ENCODE measurements around the gene HYI.

HYI gene

GRCh38 chr1:43435146-43436145 lies 18.3 kb downstream of the HYI start:
- POLR2A ChIA-PET, result no interaction called here
- WGBS (ENCODE audit: insufficient coverage), result 97% methylated on average over 12 of the region's 14 CpGs
- Histone ChIP-seq H3K4me3 (ENCODE audit: control insufficient read depth in 1 of 7, extremely low read depth in 1 of 7, insufficient read depth in 4 of 7, low read depth in 2 of 7, low read length in 6 of 7) (no peak overlapping the region), H3K27ac (ENCODE audit: insufficient read depth in 1 of 2, low read depth in 1 of 2, low read length in 2 of 2, poor library complexity in 1 of 2, severe bottlenecking in 2 of 2) (no peak overlapping the region), H3K9me3 (ENCODE audit: control extremely low read depth in 1 of 5, control insufficient read depth in 4 of 5, insufficient read depth in 2 of 5, low read depth in 1 of 5, low read length in 4 of 5) (no peaks in the 10 kb centered on the region), H3K27me3 (replicated peaks in 2 of 5; ENCODE audit: control insufficient read depth in 4 of 5, insufficient read depth in 5 of 5, low read length in 4 of 5) (no peaks in the 10 kb centered on the region), H3K36me3 (ENCODE audit: control insufficient read depth in 4 of 4, insufficient read depth in 4 of 4, low read length in 3 of 4) (peaks cover 23 to 96% (median 85%) of the 10 kb centered on the region in 4 experiments), H3K4me1 (ENCODE audit: control extremely low read depth in 1 of 4, control insufficient read depth in 4 of 4, insufficient read depth in 4 of 4, low read length in 3 of 4) (no peaks in the 10 kb centered on the region)
- CTCF ChIA-PET, result interaction anchor here (1.5 to 2.2 kb wide), 2 partner anchors 21 to 209 kb away, joined by 3 to 6 read pairs; no protein-coding TSS in a partner anchor
- DNase-seq, result no peak

- DNase-seq, result no peak
Observed at GRCh38 chr1:43434256-43434655, 19.5 kb downstream of the HYI start.

GRCh38 chr1:43432907-43433306 lies 20.8 kb downstream of the HYI start:
- Histone ChIP-seq H3K36me3 (ENCODE audit: control insufficient read depth in 4 of 4, insufficient read depth in 4 of 4, low read length in 3 of 4) (peaks cover 15 to 97% (median 85%) of the 10 kb centered on the region in 4 experiments), H3K27ac (ENCODE audit: insufficient read depth in 1 of 2, low read depth in 1 of 2, low read length in 2 of 2, poor library complexity in 1 of 2, severe bottlenecking in 2 of 2) (no peak overlapping the region), H3K4me1 (ENCODE audit: control extremely low read depth in 1 of 4, control insufficient read depth in 4 of 4, insufficient read depth in 4 of 4, low read length in 3 of 4) (no peaks in the 10 kb centered on the region), H3K9me3 (ENCODE audit: control extremely low read depth in 1 of 5, control insufficient read depth in 4 of 5, insufficient read depth in 2 of 5, low read depth in 1 of 5, low read length in 4 of 5) (no peaks in the 10 kb centered on the region), H3K27me3 (replicated peaks in 2 of 5; ENCODE audit: control insufficient read depth in 4 of 5, insufficient read depth in 5 of 5, low read length in 4 of 5) (no peaks in the 10 kb centered on the region), H3K4me3 (ENCODE audit: control insufficient read depth in 1 of 7, extremely low read depth in 1 of 7, insufficient read depth in 4 of 7, low read depth in 2 of 7, low read length in 6 of 7) (no peak overlapping the region)
- no peak for DNase-seq
- 98% methylated on average over 4 of the region's 5 CpGs for WGBS (ENCODE audit: insufficient coverage)
- CTCF ChIA-PET, result interaction anchor here (2.2 kb wide), 1 partner anchor 18 kb away, joined by 6 read pairs; no protein-coding TSS in a partner anchor
- POLR2A ChIA-PET, result no interaction called here

More at GRCh38 chr1:43434256-43434655, 19.5 kb downstream of the HYI start:
- no peaks in the 10 kb centered on the region for H3K4me1 ChIP-seq (ENCODE audit: control extremely low read depth in 1 of 4, control insufficient read depth in 4 of 4, insufficient read depth in 4 of 4, low read length in 3 of 4)
- no peak overlapping the region for H3K4me3 ChIP-seq (ENCODE audit: control insufficient read depth in 1 of 7, extremely low read depth in 1 of 7, insufficient read depth in 4 of 7, low read depth in 2 of 7, low read length in 6 of 7)
- 96% methylated on average over 7 of the region's 7 CpGs for WGBS (ENCODE audit: insufficient coverage)
- peaks cover 18 to 96% (median 86%) of the 10 kb centered on the region in 4 experiments for H3K36me3 ChIP-seq (ENCODE audit: control insufficient read depth in 4 of 4, insufficient read depth in 4 of 4, low read length in 3 of 4)
- no peaks in the 10 kb centered on the region for H3K27me3 ChIP-seq (replicated peaks in 2 of 5; ENCODE audit: control insufficient read depth in 4 of 5, insufficient read depth in 5 of 5, low read length in 4 of 5)
- H3K9me3 ChIP-seq (ENCODE audit: control extremely low read depth in 1 of 5, control insufficient read depth in 4 of 5, insufficient read depth in 2 of 5, low read depth in 1 of 5, low read length in 4 of 5), result no peaks in the 10 kb centered on the region
- CTCF ChIA-PET, result interaction anchor here (2.2 kb wide), 1 partner anchor 20 kb away, joined by 6 read pairs; no protein-coding TSS in a partner anchor
- H3K27ac ChIP-seq (ENCODE audit: insufficient read depth in 1 of 2, low read depth in 1 of 2, low read length in 2 of 2, poor library complexity in 1 of 2, severe bottlenecking in 2 of 2), result no peak overlapping the region
- POLR2A ChIA-PET, result interaction anchor here (0.6 kb wide), 1 partner anchor 79 kb away, joined by 3 read pairs; no protein-coding TSS in a partner anchor

GRCh38 chr1:43432171-43432860 lies 21.4 kb downstream of the HYI start:
- 98% methylated on average over 5 of the region's 9 CpGs for whole genome bisulfite sequencing (ENCODE audit: insufficient coverage)

GRCh38 chr1:43431676-43432075 lies 22.1 kb downstream of the HYI start:
- 99% methylated on average over 7 of the region's 9 CpGs for WGBS (ENCODE audit: insufficient coverage)
- H3K4me1 ChIP-seq (ENCODE audit: control extremely low read depth in 1 of 4, control insufficient read depth in 4 of 4, insufficient read depth in 4 of 4, low read length in 3 of 4), result no peaks in the 10 kb centered on the region
- ChIA-PET CTCF (no interaction called here), POLR2A (no interaction called here)
- H3K27me3 ChIP-seq (replicated peaks in 2 of 5; ENCODE audit: control insufficient read depth in 4 of 5, insufficient read depth in 5 of 5, low read length in 4 of 5), result no peaks in the 10 kb centered on the region
- no peaks in the 10 kb centered on the region for H3K9me3 ChIP-seq (ENCODE audit: control extremely low read depth in 1 of 5, control insufficient read depth in 4 of 5, insufficient read depth in 2 of 5, low read depth in 1 of 5, low read length in 4 of 5)
- peaks cover 17 to 100% (median 86%) of the 10 kb centered on the region in 4 experiments for H3K36me3 ChIP-seq (ENCODE audit: control insufficient read depth in 4 of 4, insufficient read depth in 4 of 4, low read length in 3 of 4)
- H3K27ac ChIP-seq (ENCODE audit: insufficient read depth in 1 of 2, low read depth in 1 of 2, low read length in 2 of 2, poor library complexity in 1 of 2, severe bottlenecking in 2 of 2), result no peak overlapping the region
- no peak overlapping the region for H3K4me3 ChIP-seq (ENCODE audit: control insufficient read depth in 1 of 7, extremely low read depth in 1 of 7, insufficient read depth in 4 of 7, low read depth in 2 of 7, low read length in 6 of 7)
- no peak for DNase-seq

More at GRCh38 chr1:43432171-43432860, 21.4 kb downstream of the HYI start:
- Histone ChIP-seq H3K27me3 (replicated peaks in 2 of 5; ENCODE audit: control insufficient read depth in 4 of 5, insufficient read depth in 5 of 5, low read length in 4 of 5) (no peaks in the 10 kb centered on the region), H3K27ac (ENCODE audit: insufficient read depth in 1 of 2, low read depth in 1 of 2, low read length in 2 of 2, poor library complexity in 1 of 2, severe bottlenecking in 2 of 2) (no peak overlapping the region), H3K9me3 (ENCODE audit: control extremely low read depth in 1 of 5, control insufficient read depth in 4 of 5, insufficient read depth in 2 of 5, low read depth in 1 of 5, low read length in 4 of 5) (no peaks in the 10 kb centered on the region), H3K4me3 (ENCODE audit: control insufficient read depth in 1 of 7, extremely low read depth in 1 of 7, insufficient read depth in 4 of 7, low read depth in 2 of 7, low read length in 6 of 7) (no peak overlapping the region), H3K4me1 (ENCODE audit: control extremely low read depth in 1 of 4, control insufficient read depth in 4 of 4, insufficient read depth in 4 of 4, low read length in 3 of 4) (no peaks in the 10 kb centered on the region), H3K36me3 (ENCODE audit: control insufficient read depth in 4 of 4, insufficient read depth in 4 of 4, low read length in 3 of 4) (peaks cover 17 to 100% (median 85%) of the 10 kb centered on the region in 4 experiments)
- POLR2A ChIA-PET, result no interaction called here
- DNase-seq, result no peak
- CTCF ChIA-PET, result no interaction called here

GRCh38 chr1:43430831-43431230 lies 22.9 kb downstream of the HYI start:
- H3K27me3 ChIP-seq (replicated peaks in 2 of 5; ENCODE audit: control insufficient read depth in 4 of 5, insufficient read depth in 5 of 5, low read length in 4 of 5), result no peaks in the 10 kb centered on the region
- WGBS (ENCODE audit: insufficient coverage), result 97% methylated on average over 5 of the region's 5 CpGs
- H3K4me3 ChIP-seq (ENCODE audit: control insufficient read depth in 1 of 7, extremely low read depth in 1 of 7, insufficient read depth in 4 of 7, low read depth in 2 of 7, low read length in 6 of 7), result no peak overlapping the region
- peaks cover 14 to 100% (median 89%) of the 10 kb centered on the region in 4 experiments for H3K36me3 ChIP-seq (ENCODE audit: control insufficient read depth in 4 of 4, insufficient read depth in 4 of 4, low read length in 3 of 4)
- H3K9me3 ChIP-seq (ENCODE audit: control extremely low read depth in 1 of 5, control insufficient read depth in 4 of 5, insufficient read depth in 2 of 5, low read depth in 1 of 5, low read length in 4 of 5), result no peaks in the 10 kb centered on the region
- no peak overlapping the region for H3K27ac ChIP-seq (ENCODE audit: insufficient read depth in 1 of 2, low read depth in 1 of 2, low read length in 2 of 2, poor library complexity in 1 of 2, severe bottlenecking in 2 of 2)
- DNase-seq, result no peak
- ChIA-PET CTCF (interaction anchor here (1.5 kb wide), 1 partner anchor 19 kb away, joined by 3 read pairs; no protein-coding TSS in a partner anchor), POLR2A (no interaction called here)
- H3K4me1 ChIP-seq (ENCODE audit: control extremely low read depth in 1 of 4, control insufficient read depth in 4 of 4, insufficient read depth in 4 of 4, low read length in 3 of 4), result no peaks in the 10 kb centered on the region
